DOHH2 (cell line): ENCODE data around the gene UBR2.

Experiments used
- CTCF ChIP-seq: fragments of 200-600 bp; sonication (generic); IDR thresholded peaks from one replicate; pipeline ENCODE4 v1.5.1; 2014; ENCODE audit warnings: antibody characterized with exemption, mild to moderate bottlenecking, low read depth, low read length; ENCODE audit not compliant: poor library complexity, severe bottlenecking
- EZH2phosphoT487 ChIP-seq: fragments of 200-600 bp; sonication (generic); IDR thresholded peaks from 2 replicates; pipeline ENCODE4 v1.6.1; 2017; ENCODE audit warnings: borderline replicate concordance, mild to moderate bottlenecking, antibody characterized with exemption, low read length, moderate library complexity, mixed read lengths

DNA sequence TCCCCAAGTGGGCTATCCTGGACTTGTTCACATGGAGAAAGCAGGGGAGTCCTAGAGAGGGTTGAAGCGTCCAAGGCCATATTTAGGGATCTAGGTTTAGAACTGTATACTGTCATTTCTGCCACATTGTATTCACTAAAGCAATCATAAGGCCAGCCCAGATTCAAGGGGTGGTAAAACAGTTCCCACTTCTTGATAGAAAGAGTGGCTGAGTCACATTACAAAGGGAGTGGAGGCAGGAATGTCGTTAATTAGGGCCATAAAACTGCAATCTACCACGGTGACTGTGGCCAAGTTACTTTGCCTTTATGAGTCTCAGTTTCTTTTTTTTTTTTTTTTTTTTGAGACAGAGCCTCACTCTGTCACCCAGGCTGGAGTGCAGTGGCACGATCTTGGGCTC is 7.4 kb upstream of the UBR2 start:
- TF ChIP-seq CTCF, result no peak
- no peak for TF ChIP-seq EZH2phosphoT487
